D721Med (cell line): Measurements from ENCODE around the gene H2AZ1.

ENCODE experiments used
- DNase-seq: peaks from one replicate; pipeline ENCODE4 v3.0.0; 2011; ENCODE audit warnings: low spot score; ENCODE audit not compliant: insufficient read length
- FAIRE-seq: peaks from 2 replicates; lab custom pipeline; 2011; peaks lifted over from hg19 to GRCh38; lab: Jason Lieb, UNC
- CTCF ChIP-seq: IDR thresholded peaks from 2 replicates; pipeline ENCODE4 v1.5.1; 2012; ENCODE audit warnings: mild to moderate bottlenecking, control low read depth; ENCODE audit not compliant: insufficient read depth; ENCODE audit errors: missing control alignments

The H2AZ1 gene

GRCh38 chr4:99979872-99980271 is 29.8 kb upstream of the H2AZ1 start:
- DNase-seq (no peak), FAIRE-seq (no peak)
- no peak for TF ChIP-seq CTCF

GRCh38 chr4:99971453-99972111 is 21.5 kb upstream of the H2AZ1 start:
- DNase-seq (no peak), FAIRE-seq (no peak)
- no peak for TF ChIP-seq CTCF

GRCh38 chr4:99968330-99968729 is 18.3 kb upstream of the H2AZ1 start:
- DNase-seq (no peak), FAIRE-seq (no peak)
- TF ChIP-seq CTCF = no peak

- TF ChIP-seq CTCF = no peak
- no peak for FAIRE-seq
These were observed 16.6 kb upstream of the H2AZ1 start for GRCh38 chr4:99966692-99967091.

GRCh38 chr4:99965674-99966350 is 15.7 kb upstream of the H2AZ1 start:
- FAIRE-seq = no peak
- no peak for DNase-seq
- TF ChIP-seq CTCF = no peak

More at GRCh38 chr4:99966692-99967091, 16.6 kb upstream of the H2AZ1 start:
- DNase-seq = no peak

- FAIRE-seq (no peak), DNase-seq (no peak)
- TF ChIP-seq CTCF = no peak
These were observed 15.1 kb upstream of the H2AZ1 start for GRCh38 chr4:99965173-99965572.

- no peak for FAIRE-seq
These were observed 11.6 kb upstream of the H2AZ1 start for GRCh38 chr4:99961711-99962110.

More at GRCh38 chr4:99961711-99962110, 11.6 kb upstream of the H2AZ1 start:
- no peak for TF ChIP-seq CTCF
- no peak for DNase-seq
